ENCODE data around the gene METTL1.

METTL1 gene

GRCh38 chr12:57719777-57720605 lies 51.9 kb downstream of the METTL1 start:
- CTCF ChIA-PET: interaction anchor here (2.1 kb wide), 1 partner anchor 22 kb away, joined by 6 read pairs; no protein-coding TSS in a partner anchor
- Mint-ChIP-seq H3K4me3 (no peak overlapping the region), H3K27me3 (no peaks in the 10 kb centered on the region), H3K27ac (peak overlapping the region; percentile 0), H3K4me1 (peaks cover 5% of the 10 kb centered on the region), H3K9me3 (no peaks in the 10 kb centered on the region), H3K36me3 (peaks cover 48% of the 10 kb centered on the region)
- no peak for DNase-seq

GRCh38 chr12:57718641-57719528 lies 53.0 kb downstream of the METTL1 start:
- DNase-seq: peak; percentile 19
- peaks cover 2% of the 10 kb centered on the region for H3K4me1 Mint-ChIP-seq
- no peak overlapping the region for H3K27ac Mint-ChIP-seq
- CTCF ChIA-PET: interaction anchor here (0.7 to 2.1 kb wide), 2 partner anchors 23 to 26 kb away, joined by 3 to 6 read pairs; no protein-coding TSS in a partner anchor
- no peak overlapping the region for H3K4me3 Mint-ChIP-seq
- no peaks in the 10 kb centered on the region for H3K9me3 Mint-ChIP-seq
- H3K36me3 Mint-ChIP-seq: peaks cover 47% of the 10 kb centered on the region
- no peaks in the 10 kb centered on the region for H3K27me3 Mint-ChIP-seq

All from activated naive CD4-positive, alpha-beta T cell treated with anti-CD3 and anti-CD28 coated beads, Interleukin-2, amount 10 ng/mL, durations not matched to agents 7 days and 5 days (primary cell).